Hepatocyte (in vitro differentiated cells): ENCODE results near the gene DOCK1.

ENCODE experiments used
- EZH2 ChIP-seq: fragments of 200-600 bp; sonication (generic); IDR thresholded peaks from 2 replicates; pipeline ENCODE4 v1.6.1; 2016; ENCODE audit warnings: antibody characterized with exemption, mild to moderate bottlenecking, borderline replicate concordance
- TF ChIP-seq, protein P1 (sequence below): fragments of 200-600 bp; sonication (generic); IDR thresholded peaks from 2 replicates; pipeline ENCODE4 v1.5.1; 2016; ENCODE audit warnings: antibody characterized with exemption, mild to moderate bottlenecking; ENCODE audit not compliant: poor library complexity

DNA sequence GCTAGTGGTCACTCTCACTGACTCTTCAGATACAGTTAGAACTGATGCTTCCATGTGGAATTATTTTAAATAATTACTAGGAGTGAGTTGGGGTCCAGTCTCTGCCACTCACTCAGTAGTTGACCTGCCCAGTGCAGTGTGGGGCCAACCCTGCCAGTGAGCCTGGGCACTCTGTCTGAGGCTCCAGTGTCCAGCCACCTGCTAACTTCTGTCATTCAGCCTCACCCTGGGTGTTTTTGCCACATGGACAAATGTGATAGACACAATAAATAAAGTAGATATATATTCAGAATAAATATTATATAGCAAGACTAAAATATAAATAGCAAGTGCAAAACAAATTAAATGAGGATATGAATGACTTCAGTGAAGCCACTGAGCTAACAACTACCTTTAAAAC is 284.0 kb downstream of the DOCK1 start:
- TF ChIP-seq, protein P1, sequence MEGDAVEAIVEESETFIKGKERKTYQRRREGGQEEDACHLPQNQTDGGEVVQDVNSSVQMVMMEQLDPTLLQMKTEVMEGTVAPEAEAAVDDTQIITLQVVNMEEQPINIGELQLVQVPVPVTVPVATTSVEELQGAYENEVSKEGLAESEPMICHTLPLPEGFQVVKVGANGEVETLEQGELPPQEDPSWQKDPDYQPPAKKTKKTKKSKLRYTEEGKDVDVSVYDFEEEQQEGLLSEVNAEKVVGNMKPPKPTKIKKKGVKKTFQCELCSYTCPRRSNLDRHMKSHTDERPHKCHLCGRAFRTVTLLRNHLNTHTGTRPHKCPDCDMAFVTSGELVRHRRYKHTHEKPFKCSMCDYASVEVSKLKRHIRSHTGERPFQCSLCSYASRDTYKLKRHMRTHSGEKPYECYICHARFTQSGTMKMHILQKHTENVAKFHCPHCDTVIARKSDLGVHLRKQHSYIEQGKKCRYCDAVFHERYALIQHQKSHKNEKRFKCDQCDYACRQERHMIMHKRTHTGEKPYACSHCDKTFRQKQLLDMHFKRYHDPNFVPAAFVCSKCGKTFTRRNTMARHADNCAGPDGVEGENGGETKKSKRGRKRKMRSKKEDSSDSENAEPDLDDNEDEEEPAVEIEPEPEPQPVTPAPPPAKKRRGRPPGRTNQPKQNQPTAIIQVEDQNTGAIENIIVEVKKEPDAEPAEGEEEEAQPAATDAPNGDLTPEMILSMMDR = no peak
- no peak for TF ChIP-seq EZH2
